Hematopoietic multipotent progenitor cell treated with erythropoietin and hydrocortisone succinate and interleukin-3 and kit ligand, for 4 days (in vitro differentiated cells): ENCODE measurements around the gene LMBR1L.
"Not testable (repeated sequence)": the region's sequence is repeated elsewhere in the genome, so short reads cannot be mapped to it uniquely, and the experiment has no call there.

Experiments used
- DNase-seq: peaks from one replicate; pipeline ENCODE4 v3.0.0-alpha.2; 2015

The LMBR1L gene

GRCh38 chr12:49079793-49080192 lies 30.9 kb downstream of the LMBR1L start:
- DNase-seq: no peak

- DNase-seq: no peak
These were observed 39.7 kb downstream of the LMBR1L start for GRCh38 chr12:49070971-49071370.

DNA sequence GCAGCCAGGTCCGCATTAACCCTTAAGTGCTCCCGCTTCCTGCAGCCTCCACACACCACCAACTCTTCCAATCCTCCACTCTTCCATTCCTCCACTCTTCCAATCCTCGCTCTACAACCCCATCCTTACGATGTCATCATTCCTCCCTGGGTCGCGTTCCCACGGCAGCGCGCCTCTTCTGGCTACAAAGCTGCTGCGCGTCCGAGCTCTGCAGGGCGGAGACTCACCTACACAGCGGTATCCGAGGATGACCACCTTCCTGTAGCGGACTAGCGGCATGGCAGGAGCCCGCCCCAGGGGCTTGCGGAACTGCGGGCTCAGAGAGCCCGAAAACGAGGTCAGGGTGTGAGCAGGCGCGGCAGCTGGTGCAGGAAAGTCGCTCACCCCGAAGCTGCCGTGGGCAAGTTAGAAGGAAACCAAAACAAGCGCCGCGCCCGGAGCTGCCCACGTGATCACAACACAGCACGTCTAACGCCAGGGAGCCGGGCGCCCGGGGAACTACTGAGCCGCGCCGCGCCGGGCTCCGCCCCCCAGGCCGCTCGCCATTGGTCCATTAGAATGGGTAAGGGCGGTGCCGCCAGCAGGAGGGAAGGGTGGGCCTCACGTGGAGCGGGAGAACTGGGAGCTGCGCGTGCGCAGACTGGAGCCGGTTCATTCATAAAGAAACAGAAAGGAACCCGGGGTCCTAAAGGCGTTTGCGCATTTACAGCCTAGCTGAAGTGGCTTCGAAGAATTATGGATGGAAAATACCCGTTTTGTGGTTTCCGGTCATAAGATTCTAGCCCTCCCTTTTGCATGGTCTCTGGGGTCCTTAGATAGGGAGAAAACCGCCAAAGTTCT lies 40.9 kb downstream of the LMBR1L start, which contains the start of gene RHEBL1:
Gene RHEBL1, minus strand, starts transcription at position 473 of the 840 bp plus-strand sequence. Its CDS starts 194 bp downstream, at position 279.
- DNase-seq: peak; percentile 99

DNA sequence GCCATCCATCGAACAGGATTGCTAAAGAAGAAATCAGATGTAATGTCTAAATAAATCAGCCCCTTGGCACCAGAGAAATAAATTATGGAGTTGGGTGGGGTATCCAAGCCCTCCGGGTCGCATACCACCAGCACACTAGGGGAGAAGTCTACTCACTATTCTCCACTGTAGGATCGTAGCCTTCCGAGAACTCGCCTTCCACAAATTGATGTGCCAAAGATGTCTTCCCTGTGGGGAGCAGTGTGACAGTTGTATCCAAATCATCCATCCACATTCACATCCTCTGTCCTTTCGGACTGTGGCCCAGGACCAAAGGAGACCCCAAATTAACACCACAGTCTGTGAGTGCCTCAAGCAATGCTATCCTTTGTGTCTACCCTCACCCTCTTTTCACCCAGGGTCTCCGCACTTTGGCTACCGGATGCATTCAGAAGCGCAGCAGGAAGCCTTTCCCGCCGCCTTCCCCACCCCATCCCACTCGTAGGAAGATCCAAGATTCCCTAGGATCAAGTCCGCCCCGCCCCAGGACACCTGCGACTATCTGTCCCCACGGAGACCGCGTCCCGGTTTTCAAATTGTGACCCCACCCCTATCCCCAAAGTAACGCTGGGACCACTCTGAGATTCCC lies 41.7 kb downstream of the LMBR1L start:
- no peak for DNase-seq

DNA sequence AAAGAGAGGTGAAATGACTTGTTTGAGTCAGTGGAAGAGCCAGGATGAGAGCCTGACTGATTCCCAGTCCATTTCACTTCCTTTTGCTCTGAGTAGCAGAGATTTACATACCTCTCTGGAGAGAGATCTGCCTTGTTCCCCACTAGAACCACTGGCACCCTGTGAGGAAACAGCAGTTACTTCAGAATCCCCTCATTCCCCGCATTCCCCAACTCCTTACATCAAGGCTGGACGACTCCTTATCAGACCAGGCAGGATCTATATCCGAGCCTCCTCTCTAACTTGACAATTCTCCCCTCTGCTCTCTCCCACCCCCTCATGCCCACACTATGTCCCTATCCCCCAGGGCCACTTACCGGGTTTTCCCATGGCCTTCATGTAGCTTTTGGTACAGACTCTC lies 44.5 kb downstream of the LMBR1L start:
- DNase-seq: no peak

DNA sequence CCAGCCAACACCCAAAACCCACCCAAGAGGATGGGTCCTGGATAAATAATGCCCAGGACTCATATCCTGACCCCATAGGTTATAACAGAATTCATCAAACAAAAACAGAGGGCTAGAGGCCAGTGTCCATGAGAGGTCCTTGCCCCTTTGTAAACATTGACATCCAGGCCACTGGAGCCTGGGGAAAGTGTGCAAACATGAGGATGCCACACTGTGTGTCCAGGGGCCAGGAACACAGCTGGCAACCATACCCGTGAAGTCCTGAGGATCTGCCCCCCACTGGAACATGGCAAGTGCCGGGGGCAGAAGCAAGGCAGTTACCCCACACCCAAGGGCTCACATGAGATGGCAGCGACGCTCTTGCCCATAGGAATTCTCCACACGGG lies 45.9 kb downstream of the LMBR1L start:
- no peak for DNase-seq

- not testable (repeated sequence) for DNase-seq
These were observed 48.7 kb downstream of the LMBR1L start for GRCh38 chr12:49061916-49062315.

DNA sequence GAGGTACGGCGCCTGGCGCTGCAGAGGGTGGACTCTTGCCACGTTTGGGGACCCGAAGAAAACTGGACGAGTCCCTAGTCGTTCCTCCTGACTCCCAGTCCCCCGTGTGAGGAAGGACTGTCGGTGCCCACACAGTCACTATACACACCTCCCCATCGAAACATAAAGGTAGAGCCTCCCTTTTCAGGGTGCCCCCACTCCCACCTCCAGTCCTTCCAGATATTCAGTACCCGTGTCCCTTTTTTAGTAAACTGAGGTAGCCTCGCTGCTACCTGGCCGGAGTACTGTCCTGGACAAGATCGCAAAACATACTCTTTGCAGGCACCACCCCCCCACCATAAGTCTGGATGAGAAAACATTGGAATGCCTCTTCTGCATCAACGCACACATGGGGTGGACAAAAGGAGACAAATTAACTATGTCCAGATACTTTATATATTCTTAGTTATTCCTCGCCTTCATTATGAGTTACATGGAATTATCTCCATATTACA lies 49.4 kb downstream of the LMBR1L start:
- DNase-seq: no peak

GRCh38 chr12:49060237-49061156 lies 50.1 kb downstream of the LMBR1L start, which contains the start of gene KMT2D:
TSS of gene KMT2D (minus strand) at chr12:49060794. CDS start at chr12:49055324, 5,470 bp downstream.
- DNase-seq: peak; percentile 97

GRCh38 chr12:49059299-49060171 lies 51.1 kb downstream of the LMBR1L start:
- peak; percentile 41 for DNase-seq

DNA sequence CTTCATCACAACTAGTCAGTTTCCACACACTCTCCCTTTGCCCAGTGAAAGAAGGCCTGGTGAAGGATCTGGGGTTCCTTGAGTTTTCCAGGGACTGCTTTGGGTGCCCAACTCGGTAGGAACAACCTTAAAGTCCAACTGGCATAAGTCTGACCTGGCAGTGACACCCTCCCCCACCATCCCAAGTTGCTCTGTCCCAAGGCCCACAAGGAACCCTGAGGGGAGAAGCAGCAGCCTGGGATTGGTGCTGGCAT lies 51.7 kb downstream of the LMBR1L start:
- no peak for DNase-seq

DNA sequence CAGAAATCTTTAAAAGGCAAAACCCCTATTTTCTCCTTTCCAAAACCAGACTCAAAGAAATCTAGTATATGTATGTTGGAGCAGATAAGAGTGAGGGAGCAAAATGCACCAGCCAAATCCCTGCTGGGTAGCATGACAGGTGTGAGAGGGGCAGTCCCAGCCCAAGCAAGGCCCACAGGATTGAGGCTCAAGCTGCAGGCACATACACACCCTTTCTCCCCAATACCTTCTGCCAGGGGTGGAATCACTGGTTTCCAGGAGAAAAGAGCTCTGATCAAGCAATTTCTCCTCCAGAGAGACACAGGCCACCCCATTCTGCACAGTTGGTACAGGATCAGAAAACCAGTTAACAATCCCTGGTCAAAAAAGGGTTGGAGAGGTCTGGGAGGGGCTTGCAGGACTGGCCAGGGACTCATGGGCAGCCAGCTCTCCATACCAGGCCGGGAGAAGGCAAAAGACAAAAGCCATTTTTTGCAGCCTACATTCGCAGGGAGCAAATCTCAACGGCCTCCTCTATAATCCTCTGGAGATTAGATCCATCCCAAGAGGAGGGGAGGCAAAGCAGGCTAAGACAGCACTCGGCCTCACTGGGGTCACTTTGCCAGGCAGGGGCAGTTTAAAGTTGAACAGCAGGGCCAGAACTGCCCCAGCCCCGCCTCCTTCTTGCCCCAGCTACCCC lies 52.1 kb downstream of the LMBR1L start:
- DNase-seq: no peak

- DNase-seq: peak; percentile 48
These were observed 52.8 kb downstream of the LMBR1L start for GRCh38 chr12:49057888-49058287.

- peak; percentile 95 for DNase-seq
These were observed 54.5 kb downstream of the LMBR1L start for GRCh38 chr12:49055978-49056754.

GRCh38 chr12:49055092-49055491 lies 55.6 kb downstream of the LMBR1L start:
- DNase-seq: no peak

- DNase-seq: no peak
These were observed 56.1 kb downstream of the LMBR1L start for GRCh38 chr12:49054524-49054923.

- DNase-seq: no peak
These were observed 56.6 kb downstream of the LMBR1L start for GRCh38 chr12:49054096-49054495.

DNA sequence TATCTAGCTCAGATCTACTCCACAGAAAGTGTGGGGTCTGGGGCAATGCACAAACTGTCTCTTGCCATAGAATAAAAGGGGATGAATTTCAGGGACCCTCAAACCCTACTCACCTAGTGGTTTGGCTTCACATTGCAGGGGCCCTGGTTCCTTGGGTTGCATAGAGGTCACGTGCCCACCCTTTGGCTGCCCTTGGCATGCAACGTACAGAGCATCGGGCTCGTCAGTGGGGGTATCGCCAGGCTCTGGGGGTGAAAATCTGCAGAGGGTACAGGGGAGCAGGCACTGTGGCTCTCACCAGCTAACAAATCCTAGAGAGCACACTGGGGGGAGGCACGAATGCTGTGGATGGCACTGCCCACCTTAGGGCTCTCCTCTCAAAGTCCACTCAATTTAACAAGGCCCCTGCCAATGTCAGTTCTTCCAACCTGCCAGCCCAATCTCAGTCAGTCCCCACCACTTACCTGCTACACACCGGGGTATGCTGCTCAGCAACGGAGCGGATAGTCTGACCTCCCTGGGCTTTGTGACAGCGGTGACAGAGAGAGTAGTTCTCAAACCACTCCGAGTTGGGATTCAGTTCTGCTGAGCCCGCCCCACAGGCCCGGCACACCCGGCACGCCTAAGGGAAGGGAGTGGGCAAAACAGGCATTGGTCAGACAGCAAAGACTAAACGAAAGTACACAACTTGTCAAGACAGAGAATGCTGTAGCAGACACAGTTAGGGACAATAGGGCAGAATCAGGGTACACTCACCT lies 58.0 kb downstream of the LMBR1L start:
- no peak for DNase-seq

DNA sequence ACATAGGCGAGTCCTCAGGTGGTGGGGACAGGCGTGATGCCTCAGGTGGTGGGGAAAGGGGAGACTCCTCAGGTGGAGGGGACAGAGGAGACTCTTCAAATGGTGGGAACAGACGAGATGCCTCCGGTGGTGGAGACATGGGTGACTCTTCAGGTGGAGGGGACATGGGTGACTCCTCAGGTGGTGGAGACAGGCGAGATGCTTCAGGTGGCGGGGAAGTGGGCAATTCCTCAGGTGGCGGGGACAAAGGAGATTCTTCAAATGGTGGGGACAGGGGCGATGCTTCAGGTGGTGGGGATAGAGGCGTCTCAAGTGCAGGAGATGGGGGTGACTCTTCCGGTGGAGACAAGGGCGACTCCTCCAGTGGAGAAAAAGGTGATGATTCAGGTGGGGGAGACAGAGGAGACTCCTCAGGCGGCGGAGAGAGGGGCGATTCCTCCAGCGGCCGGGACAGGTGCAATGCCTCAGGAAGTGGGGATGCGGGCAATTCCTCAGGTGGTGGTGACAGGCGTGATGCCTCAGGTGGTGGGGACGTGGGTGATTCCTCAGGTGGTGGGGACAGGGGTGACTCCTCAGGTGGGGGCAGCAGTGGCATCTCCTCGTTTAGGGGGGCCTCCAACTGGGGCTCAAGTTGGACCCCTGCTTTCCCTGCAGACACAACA lies 58.7 kb downstream of the LMBR1L start:
- DNase-seq: no peak
